Liver (tissue), 9 donors: ENCODE results near the gene ELL. TPM values are rescaled to one million over a fixed set of nuclear protein-coding genes. Genes with fewer than 3 reads are reported as not detected.

Source experiments
- DNase-seq: peaks from one replicate; pipeline ENCODE4 v3.0.0-alpha.2; 2017; ENCODE audit warnings: low spot score
- H3K27ac ChIP-seq, 2 donors: one replicate each; pipeline ENCODE4 v1.7.0; 2013; ENCODE audit warnings: inconsistent platforms in 2 of 2, low read length in 2 of 2, control low read depth in 1 of 2, low read depth in 1 of 2, mild to moderate bottlenecking in 1 of 2
- H3K27me3 ChIP-seq, 4 donors: one replicate each; pipeline versions ENCODE4 v1.6.1 to v1.7.0; 2013; ENCODE audit warnings: low read length in 3 of 4, inconsistent platforms in 1 of 4, mild to moderate bottlenecking in 1 of 4, moderate library complexity in 1 of 4; ENCODE audit not compliant: control insufficient read depth in 4 of 4, insufficient read depth in 4 of 4
- H3K36me3 ChIP-seq, 4 donors: one replicate each; pipeline versions ENCODE4 v1.6.1 to v1.7.0; 2013; ENCODE audit warnings: low read length in 3 of 4, mild to moderate bottlenecking in 3 of 4, low read depth in 1 of 4, moderate library complexity in 1 of 4; ENCODE audit not compliant: control insufficient read depth in 4 of 4, insufficient read depth in 3 of 4
- H3K4me1 ChIP-seq, 4 donors: one replicate each; pipeline versions ENCODE4 v1.6.1 to v1.7.0; 2013; ENCODE audit warnings: low read length in 3 of 4, mild to moderate bottlenecking in 3 of 4, moderate library complexity in 1 of 4; ENCODE audit not compliant: control insufficient read depth in 4 of 4, insufficient read depth in 4 of 4
- H3K4me3 ChIP-seq, 3 donors: one replicate each; pipeline versions ENCODE4 v1.6.1 to v1.7.0; 2013; ENCODE audit warnings: low read length in 3 of 3, control low read depth in 1 of 3, low read depth in 1 of 3, mild to moderate bottlenecking in 1 of 3
- H3K9ac ChIP-seq, 2 donors: one replicate each; pipeline ENCODE4 v1.7.0; 2013; ENCODE audit warnings: low read length in 2 of 2, mild to moderate bottlenecking in 2 of 2, moderate library complexity in 2 of 2, control low read depth in 1 of 2, low read depth in 1 of 2
- H3K9me3 ChIP-seq, 4 donors: one replicate each; pipeline versions ENCODE4 v1.6.1 to v1.7.0; 2013; ENCODE audit warnings: low read length in 3 of 4; ENCODE audit not compliant: control insufficient read depth in 4 of 4
- ATF3 ChIP-seq: IDR thresholded peaks from 2 replicates; pipeline ENCODE4 v1.6.1; 2016; ENCODE audit warnings: antibody characterized with exemption
- CTCF ChIP-seq: fragments of 150-350 bp; IDR thresholded peaks from 2 replicates; pipeline ENCODE4 v1.5.1; 2017; ENCODE audit warnings: improper control_type of control experiment, low read depth, low read length; ENCODE audit not compliant: missing input control
- EGR1 ChIP-seq, 2 donors: IDR thresholded peaks; 2 replicates each; pipeline ENCODE4 v1.6.1; 2016 to 2018; ENCODE audit warnings: antibody characterized with exemption in 2 of 2, low read depth in 2 of 2
- FOXA1 ChIP-seq: IDR thresholded peaks from 2 replicates; pipeline ENCODE4 v1.6.1; 2016; ENCODE audit warnings: antibody characterized with exemption
- FOXA2 ChIP-seq: IDR thresholded peaks from 2 replicates; pipeline ENCODE4 v1.6.1; 2016; ENCODE audit warnings: antibody characterized with exemption
- GABPA ChIP-seq, 2 donors: IDR thresholded peaks in 1 of 2; conservative IDR thresholded peaks in 1 of 2; 2 replicates each; pipeline ENCODE4 v1.6.1; 2016; ENCODE audit warnings: antibody characterized with exemption in 2 of 2, mild to moderate bottlenecking in 1 of 2, moderate library complexity in 1 of 2
- HNF4A ChIP-seq, 2 donors: conservative IDR thresholded peaks; 2 replicates each; pipeline ENCODE4 v1.6.1; 2016; ENCODE audit warnings: antibody characterized with exemption in 2 of 2, mild to moderate bottlenecking in 2 of 2
- HNF4G ChIP-seq: IDR thresholded peaks from 2 replicates; pipeline ENCODE4 v1.6.1; 2016; ENCODE audit warnings: antibody characterized with exemption
- JUND ChIP-seq, 2 donors: IDR thresholded peaks; 2 replicates each; pipeline ENCODE4 v1.6.1; 2016; ENCODE audit warnings: antibody characterized with exemption in 2 of 2
- REST ChIP-seq: IDR thresholded peaks from 2 replicates; pipeline ENCODE4 v1.6.1; 2016; ENCODE audit warnings: antibody characterized with exemption, mild to moderate bottlenecking
- RXRA ChIP-seq, 2 donors: IDR thresholded peaks; 2 replicates each; pipeline ENCODE4 v1.6.1; 2017 to 2018; ENCODE audit warnings: antibody characterized with exemption in 2 of 2, mild to moderate bottlenecking in 1 of 2
- SP1 ChIP-seq: IDR thresholded peaks from 2 replicates; pipeline ENCODE4 v1.6.1; 2018; ENCODE audit warnings: antibody characterized with exemption, mild to moderate bottlenecking
- TAF1 ChIP-seq: conservative IDR thresholded peaks from 2 replicates; pipeline ENCODE4 v1.6.1; 2016; ENCODE audit warnings: antibody characterized with exemption, mild to moderate bottlenecking
- YY1 ChIP-seq: IDR thresholded peaks from 2 replicates; pipeline ENCODE4 v1.6.1; 2016; ENCODE audit warnings: antibody characterized with exemption, mild to moderate bottlenecking
- ZBTB33 ChIP-seq: IDR thresholded peaks from 2 replicates; pipeline ENCODE4 v1.6.1; 2016; ENCODE audit warnings: antibody characterized with exemption
- WGBS: extraction: QIAGEN DNeasy Blood & Tissue Kit; methylation state at CpG from one replicate; pipeline ENCODE4 v1.1.7; 2013; 5-methylcytosine and 5-hydroxymethylcytosine counted together
- polyA plus RNA-seq, 2 donors: library from polyadenylated mRNA; stranded (reverse) in 1 of 2; unstranded in 1 of 2; fragments of 200-250 nt in 1 of 2; fragments of >200 nt in 1 of 2; fragmentation: Nextera tagmentation in 1 of 2; extraction: Ambion mirVana in 1 of 2; gene quantifications; one replicate each; pipeline versions ENCODE4 v1.2.1 to v1.2.3, GENCODE V29; 2013 to 2015
- total RNA-seq, 2 donors: library from RNA; depleted of rRNA; stranded (reverse); fragments of >200 nt; gene quantifications; one replicate each; pipeline ENCODE4 v1.2.3, GENCODE V29; 2014
- donor health status: healthy.
- donor health status: healthy.
- donor health status: healthy.
- donor health status: healthy.
- donor health status: healthy.

The ELL gene
- total and polyA plus RNA-seq, 4 donors, result 4.5 to 10.5 (median 6.6) TPM

- H3K36me3 ChIP-seq, result peaks cover 0 to 4% (median 0%) of the 10 kb centered on the region in 4 donors
- WGBS, result 94% methylated on average over 8 of the region's 8 CpGs
- H3K27me3 ChIP-seq, result no peaks in the 10 kb centered on the region
- peaks cover 18 to 55% (median 34%) of the 10 kb centered on the region in 4 donors for H3K4me1 ChIP-seq
- TF ChIP-seq FOXA1 (no peak), FOXA2 (no peak), GABPA (IDR thresholded peaks at IDR 0.05 in 1 of 2, conservative IDR thresholded peaks at IDR 0.05 in 1 of 2) (no peak), EGR1 (IDR thresholded peaks at IDR 0.05; ENCODE audit: low read depth in 2 of 2) (no peak), HNF4G (no peak)
- no peaks in the 10 kb centered on the region for H3K9me3 ChIP-seq
- no peak for DNase-seq
- no peak overlapping the region for H3K4me3 ChIP-seq
- H3K9ac ChIP-seq, result no peak overlapping the region
- H3K27ac ChIP-seq, result peak overlapping the region; percentile 54 to 55
Observed at GRCh38 chr19:18473706-18474087, 48.2 kb downstream of the ELL start.

- no peaks in the 10 kb centered on the region for H3K27me3 ChIP-seq
- WGBS, result 78% methylated on average over 8 of the region's 8 CpGs
- DNase-seq, result no peak
- peak overlapping the region; percentile 34 to 54 for H3K27ac ChIP-seq
- peaks cover 0 to 4% (median 0%) of the 10 kb centered on the region in 4 donors for H3K36me3 ChIP-seq
- H3K4me1 ChIP-seq, result peaks cover 16 to 55% (median 35%) of the 10 kb centered on the region in 4 donors
- H3K9ac ChIP-seq, result peak overlapping the region in 1 of 2 donors; percentile 13
- no peak for TF ChIP-seq FOXA2
- TF ChIP-seq YY1, result no peak
- no peak for TF ChIP-seq SP1
- no peak for TF ChIP-seq CTCF
- no peak for TF ChIP-seq HNF4G
- TF ChIP-seq HNF4A (conservative IDR thresholded peaks at IDR 0.05), result no peak
- TF ChIP-seq ZBTB33, result no peak
- TF ChIP-seq RXRA (IDR thresholded peaks at IDR 0.05), result no peak
- TF ChIP-seq GABPA (IDR thresholded peaks at IDR 0.05 in 1 of 2, conservative IDR thresholded peaks at IDR 0.05 in 1 of 2), result no peak
- no peak for TF ChIP-seq REST
- TF ChIP-seq TAF1, result no peak
- no peak for TF ChIP-seq EGR1 (IDR thresholded peaks at IDR 0.05; ENCODE audit: low read depth in 2 of 2)
- no peak for TF ChIP-seq JUND (IDR thresholded peaks at IDR 0.05)
- no peak for TF ChIP-seq ATF3
- H3K9me3 ChIP-seq, result no peaks in the 10 kb centered on the region
- H3K4me3 ChIP-seq, result no peak overlapping the region
Observed at GRCh38 chr19:18473003-18473705, 48.7 kb downstream of the ELL start.
